ENCODE measurements around the gene SH3D19. TPM values are rescaled to one million over a fixed set of nuclear protein-coding genes. Genes with fewer than 3 reads are reported as not detected.

The SH3D19 gene
- total and polyA plus RNA-seq, 4 donors = 22.1 to 69.2 (median 50.8) TPM

DNA sequence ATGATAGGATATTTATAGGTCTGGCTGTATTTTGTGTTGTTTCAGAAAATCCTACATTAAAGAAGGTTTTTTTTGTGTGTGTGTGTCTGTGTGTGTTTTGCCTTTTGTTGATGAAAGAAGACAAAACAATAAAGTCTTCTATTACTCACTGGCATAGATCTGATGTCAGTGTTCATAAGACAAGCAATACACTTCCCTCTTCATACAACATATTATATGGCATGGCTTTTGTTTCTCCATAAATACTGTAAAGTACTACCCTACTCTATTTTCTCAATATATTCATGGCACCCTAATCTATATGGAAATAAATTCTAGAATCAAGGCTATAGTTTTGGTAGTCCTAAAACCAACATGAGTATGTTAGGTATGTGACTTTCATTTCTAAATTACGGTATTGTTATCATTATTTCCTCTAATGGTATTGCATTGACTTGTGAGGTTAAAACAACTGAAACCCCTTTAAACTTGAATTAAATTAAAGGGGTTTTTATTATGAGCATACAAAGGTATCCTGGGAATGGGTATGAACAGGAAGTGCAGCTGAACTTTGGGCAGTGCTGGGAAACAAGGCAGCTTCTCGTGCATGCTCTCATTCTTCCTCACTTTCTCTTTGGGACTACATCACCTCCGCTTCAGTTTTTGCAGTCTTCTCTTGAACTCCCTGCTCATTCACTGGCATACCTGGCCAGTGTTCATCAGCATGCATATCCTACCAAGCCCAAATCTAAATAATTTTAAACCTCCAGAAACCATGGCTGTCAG, 119.0 kb downstream of the SH3D19 start:
- DNase-seq (no peak), ATAC-seq (ENCODE audit: insufficient read depth, low FRiP score) (no peak)
- Histone ChIP-seq H3K4me3 (no peak overlapping the region), H3K27ac (ENCODE audit: low read depth in 1 of 2, low read length in 1 of 2) (no peak overlapping the region), H3K27me3 (ENCODE audit: control insufficient read depth in 3 of 3, insufficient read depth in 3 of 3, low read length in 2 of 3) (no peaks in the 10 kb centered on the region), H3K36me3 (ENCODE audit: control insufficient read depth in 4 of 4, insufficient read depth in 4 of 4, low read length in 4 of 4) (no peaks in the 10 kb centered on the region), H3K9ac (ENCODE audit: insufficient read depth in 1 of 2, low read length in 2 of 2) (peak overlapping the region in 1 of 2 donors; percentile 28), H3K9me3 (ENCODE audit: control insufficient read depth in 4 of 4, insufficient read depth in 3 of 4, low read length in 3 of 4) (no peaks in the 10 kb centered on the region), H3K4me1 (ENCODE audit: control insufficient read depth in 5 of 5, insufficient read depth in 5 of 5, low read length in 5 of 5) (peaks cover 7 to 63% (median 27%) of the 10 kb centered on the region in 5 donors)
- 38 to 59% methylated on average over 3 of the region's 3 CpGs for WGBS, 2 donors
- TF ChIP-seq, protein P1, sequence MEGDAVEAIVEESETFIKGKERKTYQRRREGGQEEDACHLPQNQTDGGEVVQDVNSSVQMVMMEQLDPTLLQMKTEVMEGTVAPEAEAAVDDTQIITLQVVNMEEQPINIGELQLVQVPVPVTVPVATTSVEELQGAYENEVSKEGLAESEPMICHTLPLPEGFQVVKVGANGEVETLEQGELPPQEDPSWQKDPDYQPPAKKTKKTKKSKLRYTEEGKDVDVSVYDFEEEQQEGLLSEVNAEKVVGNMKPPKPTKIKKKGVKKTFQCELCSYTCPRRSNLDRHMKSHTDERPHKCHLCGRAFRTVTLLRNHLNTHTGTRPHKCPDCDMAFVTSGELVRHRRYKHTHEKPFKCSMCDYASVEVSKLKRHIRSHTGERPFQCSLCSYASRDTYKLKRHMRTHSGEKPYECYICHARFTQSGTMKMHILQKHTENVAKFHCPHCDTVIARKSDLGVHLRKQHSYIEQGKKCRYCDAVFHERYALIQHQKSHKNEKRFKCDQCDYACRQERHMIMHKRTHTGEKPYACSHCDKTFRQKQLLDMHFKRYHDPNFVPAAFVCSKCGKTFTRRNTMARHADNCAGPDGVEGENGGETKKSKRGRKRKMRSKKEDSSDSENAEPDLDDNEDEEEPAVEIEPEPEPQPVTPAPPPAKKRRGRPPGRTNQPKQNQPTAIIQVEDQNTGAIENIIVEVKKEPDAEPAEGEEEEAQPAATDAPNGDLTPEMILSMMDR (IDR thresholded peaks at IDR 0.05; ENCODE audit: control extremely low read depth, extremely low read depth) = no peak

DNA sequence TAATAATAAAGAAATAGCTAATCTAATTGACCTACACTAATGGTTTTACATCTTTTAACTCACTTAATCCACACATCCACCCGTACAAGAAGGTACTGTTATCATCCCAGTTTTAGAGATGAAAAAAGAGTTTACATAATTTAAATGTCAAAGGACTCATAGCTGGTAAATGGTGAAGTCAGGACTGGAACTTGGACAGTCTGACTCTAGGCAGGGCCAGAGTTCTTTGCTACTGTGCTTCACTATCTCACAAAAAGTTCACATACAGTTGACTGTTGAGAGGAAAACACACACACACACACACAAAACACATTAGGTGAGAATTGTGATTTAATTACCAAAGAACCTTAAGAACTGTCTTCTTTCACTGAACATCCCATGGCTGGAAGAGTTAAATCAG, 119.7 kb downstream of the SH3D19 start:
- Histone ChIP-seq H3K36me3 (ENCODE audit: control insufficient read depth in 4 of 4, insufficient read depth in 4 of 4, low read length in 4 of 4) (no peaks in the 10 kb centered on the region), H3K9me3 (ENCODE audit: control insufficient read depth in 4 of 4, insufficient read depth in 3 of 4, low read length in 3 of 4) (no peaks in the 10 kb centered on the region), H3K27ac (ENCODE audit: low read depth in 1 of 2, low read length in 1 of 2) (no peak overlapping the region), H3K27me3 (ENCODE audit: control insufficient read depth in 3 of 3, insufficient read depth in 3 of 3, low read length in 2 of 3) (no peaks in the 10 kb centered on the region), H3K4me3 (no peak overlapping the region), H3K4me1 (ENCODE audit: control insufficient read depth in 5 of 5, insufficient read depth in 5 of 5, low read length in 5 of 5) (peaks cover 7 to 70% (median 27%) of the 10 kb centered on the region in 5 donors), H3K9ac (ENCODE audit: insufficient read depth in 1 of 2, low read length in 2 of 2) (peak overlapping the region in 1 of 2 donors; percentile 3)
- no peak for ATAC-seq (ENCODE audit: insufficient read depth, low FRiP score)
- 48 to 75% methylated on average over 1 of the region's 1 CpG for WGBS, 2 donors
- DNase-seq = peak in 1 of 3 donors; percentile 55
- TF ChIP-seq, protein P1 (IDR thresholded peaks at IDR 0.05; ENCODE audit: control extremely low read depth, extremely low read depth) = no peak

- Histone ChIP-seq H3K4me1 (ENCODE audit: control insufficient read depth in 5 of 5, insufficient read depth in 5 of 5, low read length in 5 of 5) (peaks cover 7 to 75% (median 27%) of the 10 kb centered on the region in 5 donors), H3K27me3 (ENCODE audit: control insufficient read depth in 3 of 3, insufficient read depth in 3 of 3, low read length in 2 of 3) (no peaks in the 10 kb centered on the region), H3K9ac (ENCODE audit: insufficient read depth in 1 of 2, low read length in 2 of 2) (peak overlapping the region in 1 of 2 donors; percentile 3), H3K4me3 (no peak overlapping the region), H3K27ac (ENCODE audit: low read depth in 1 of 2, low read length in 1 of 2) (peak overlapping the region; percentile 53 to 64), H3K36me3 (ENCODE audit: control insufficient read depth in 4 of 4, insufficient read depth in 4 of 4, low read length in 4 of 4) (no peaks in the 10 kb centered on the region), H3K9me3 (ENCODE audit: control insufficient read depth in 4 of 4, insufficient read depth in 3 of 4, low read length in 3 of 4) (no peaks in the 10 kb centered on the region)
- peak; percentile 54 to 85 (median 84) for DNase-seq
- 76 to 81% methylated on average over 10 of the region's 10 CpGs for WGBS, 2 donors
- peak; percentile 14 for ATAC-seq (ENCODE audit: insufficient read depth, low FRiP score)
- TF ChIP-seq, protein P1 (IDR thresholded peaks at IDR 0.05; ENCODE audit: control extremely low read depth, extremely low read depth) = no peak
Measured at GRCh38 chr4:151204925-151205524, 120.4 kb downstream of the SH3D19 start.

All from lung (tissue), 12 donors.